Effector memory CD8-positive, alpha-beta T cell (primary cell): ENCODE data around the gene LCE3E.
"Not testable (repeated sequence)": the region's sequence is repeated elsewhere in the genome, so short reads cannot be mapped to it uniquely, and the experiment has no call there.

Experiments used
- ATAC-seq: fragments of 150-1000 bp; cut with Tn5 transposase; replicated peaks from 2 replicates; pipeline ENCODE4 v1.10.0; 2021; ENCODE audit warnings: mild to moderate bottlenecking, moderate library complexity
- DNase-seq, 3 experiments: peaks; one replicate each; pipeline ENCODE4 v3.0.0; 2021
- H3K27ac Mint-ChIP-seq, 2 donors: one replicate each; pipeline ENCODE4 v1.8.0; 2022; ENCODE audit warnings: mild to moderate bottlenecking in 2 of 2, mixed read lengths in 2 of 2, moderate library complexity in 2 of 2
- H3K27me3 Mint-ChIP-seq, 2 donors: one replicate each; pipeline ENCODE4 v1.8.0; 2022; ENCODE audit warnings: mixed read lengths in 2 of 2
- H3K36me3 Mint-ChIP-seq: one replicate; pipeline ENCODE4 v1.8.0; 2022; ENCODE audit warnings: mild to moderate bottlenecking, moderate library complexity, mixed read lengths; ENCODE audit not compliant: insufficient read depth
- H3K4me1 Mint-ChIP-seq, 2 donors: one replicate each; pipeline ENCODE4 v1.8.0; 2022; ENCODE audit warnings: low read depth in 2 of 2, mixed read lengths in 2 of 2
- H3K4me3 Mint-ChIP-seq, 2 donors: one replicate each; pipeline ENCODE4 v1.8.0; 2022; ENCODE audit warnings: mild to moderate bottlenecking in 2 of 2, mixed read lengths in 2 of 2, moderate library complexity in 2 of 2
- H3K9me3 Mint-ChIP-seq, 2 donors: one replicate each; pipeline ENCODE4 v1.8.0; 2022; ENCODE audit warnings: mixed read lengths in 2 of 2
- total RNA-seq, 9 experiments: gene quantifications; one replicate each; lab custom pipeline; 2026; lab: John Stamatoyannopoulos, UW

The LCE3E gene
- total RNA-seq, result 0 reads per million in 9 experiments

GRCh38 chr1:152566681-152567080 is at the start of gene LCE3E:
LCE3E (minus strand) TSS chr1:152566780; CDS start chr1:152566208, 572 bp downstream.
- no peaks in the 10 kb centered on the region for H3K9me3 Mint-ChIP-seq
- H3K27ac Mint-ChIP-seq, result no peak within 1 kb of the TSS
- no peaks in the 10 kb centered on the region for H3K36me3 Mint-ChIP-seq
- ATAC-seq (no peak), DNase-seq (no peak)
- H3K27me3 Mint-ChIP-seq, result peaks cover 16 to 31% of the 10 kb centered on the region in 2 donors
- no peak within 1 kb of the TSS for H3K4me3 Mint-ChIP-seq
- no peaks in the 10 kb centered on the region for H3K4me1 Mint-ChIP-seq

GRCh38 chr1:152613511-152613910 is 46.9 kb upstream of the LCE3E start, which contains the start of gene LCE3B:
LCE3B (plus strand) TSS chr1:152613811; CDS start chr1:152613811, 0 bp downstream.
- Mint-ChIP-seq H3K9me3 (peaks cover 0 to 5% of the 10 kb centered on the region in 2 donors), H3K4me3 (no peak within 1 kb of the TSS), H3K4me1 (no peaks in the 10 kb centered on the region), H3K36me3 (no peaks in the 10 kb centered on the region), H3K27me3 (peaks cover 0 to 9% of the 10 kb centered on the region in 2 donors), H3K27ac (no peak within 1 kb of the TSS)
- ATAC-seq, result no peak
- DNase-seq, result no peak

GRCh38 chr1:152599934-152600333 is 33.4 kb upstream of the LCE3E start, which contains the start of gene LCE3C:
LCE3C (plus strand) TSS chr1:152600234; CDS start chr1:152600732, 498 bp downstream.
- H3K27ac Mint-ChIP-seq, result no peak within 1 kb of the TSS
- H3K9me3 Mint-ChIP-seq, result no peaks in the 10 kb centered on the region
- H3K36me3 Mint-ChIP-seq, result no peaks in the 10 kb centered on the region
- peaks cover 0 to 11% of the 10 kb centered on the region in 2 donors for H3K27me3 Mint-ChIP-seq
- no peak within 1 kb of the TSS for H3K4me3 Mint-ChIP-seq
- no peaks in the 10 kb centered on the region for H3K4me1 Mint-ChIP-seq
- ATAC-seq, result no peak
- no peak for DNase-seq

- H3K4me3 Mint-ChIP-seq, result no peak overlapping the region
- no peaks in the 10 kb centered on the region for H3K36me3 Mint-ChIP-seq
- no peaks in the 10 kb centered on the region for H3K9me3 Mint-ChIP-seq
- H3K27me3 Mint-ChIP-seq, result peaks cover 0 to 10% of the 10 kb centered on the region in 2 donors
- no peak for DNase-seq
- H3K4me1 Mint-ChIP-seq, result no peaks in the 10 kb centered on the region
- ATAC-seq, result no peak
- H3K27ac Mint-ChIP-seq, result no peak overlapping the region
Measured at GRCh38 chr1:152596986-152597385, 30.4 kb upstream of the LCE3E start.

GRCh38 chr1:152585586-152585985 is 19.0 kb upstream of the LCE3E start:
- Mint-ChIP-seq H3K27ac (no peak overlapping the region), H3K36me3 (no peaks in the 10 kb centered on the region), H3K9me3 (no peaks in the 10 kb centered on the region), H3K4me3 (no peak overlapping the region), H3K27me3 (peaks cover 2% of the 10 kb centered on the region in 2 donors), H3K4me1 (no peaks in the 10 kb centered on the region)
- no peak for DNase-seq
- no peak for ATAC-seq

- no peak for DNase-seq
- H3K4me1 Mint-ChIP-seq, result no peaks in the 10 kb centered on the region
- no peaks in the 10 kb centered on the region for H3K9me3 Mint-ChIP-seq
- no peak for ATAC-seq
- no peak overlapping the region for H3K27ac Mint-ChIP-seq
- H3K27me3 Mint-ChIP-seq, result peaks cover 6 to 23% of the 10 kb centered on the region in 2 donors
- H3K4me3 Mint-ChIP-seq, result no peak overlapping the region
- H3K36me3 Mint-ChIP-seq, result no peaks in the 10 kb centered on the region
Measured at GRCh38 chr1:152582647-152583046, 16.1 kb upstream of the LCE3E start.

- H3K9me3 Mint-ChIP-seq, result no peaks in the 10 kb centered on the region
- no peak within 1 kb of the TSS for H3K4me3 Mint-ChIP-seq
- DNase-seq (no peak), ATAC-seq (no peak)
- no peak within 1 kb of the TSS for H3K27ac Mint-ChIP-seq
- no peaks in the 10 kb centered on the region for H3K36me3 Mint-ChIP-seq
- peaks cover 10 to 30% of the 10 kb centered on the region in 2 donors for H3K27me3 Mint-ChIP-seq
- H3K4me1 Mint-ChIP-seq, result no peaks in the 10 kb centered on the region
Measured at GRCh38 chr1:152580433-152580832, 13.9 kb upstream of the LCE3E start, which contains the start of gene LCE3D. LCE3D (minus strand) TSS chr1:152580516; CDS start chr1:152579936, 580 bp downstream.

- ATAC-seq, DNase-seq, H3K36me3 Mint-ChIP-seq, H3K4me3 Mint-ChIP-seq, H3K27ac Mint-ChIP-seq, H3K4me1 Mint-ChIP-seq, H3K9me3 Mint-ChIP-seq: not testable (repeated sequence)
- H3K27me3 Mint-ChIP-seq, result peaks cover 19 to 39% of the 10 kb centered on the region in 2 donors
Measured at GRCh38 chr1:152579526-152579925, 12.9 kb upstream of the LCE3E start.

- Mint-ChIP-seq H3K27ac (no peak overlapping the region), H3K9me3 (no peaks in the 10 kb centered on the region), H3K4me3 (no peak overlapping the region), H3K27me3 (peaks cover 34 to 62% of the 10 kb centered on the region in 2 donors), H3K36me3 (no peaks in the 10 kb centered on the region), H3K4me1 (no peaks in the 10 kb centered on the region)
- DNase-seq, result no peak
- ATAC-seq, result no peak
Measured at GRCh38 chr1:152577168-152577567, 10.6 kb upstream of the LCE3E start.

- ATAC-seq, result no peak
- Mint-ChIP-seq H3K9me3 (no peaks in the 10 kb centered on the region), H3K27ac (no peak overlapping the region), H3K4me3 (no peak overlapping the region), H3K27me3 (peaks cover 12 to 23% of the 10 kb centered on the region in 2 donors), H3K36me3 (no peaks in the 10 kb centered on the region), H3K4me1 (no peaks in the 10 kb centered on the region)
- no peak for DNase-seq
Measured at GRCh38 chr1:152565535-152566215, 905 bp downstream of the LCE3E start.

GRCh38 chr1:152565115-152565514 is 1.5 kb downstream of the LCE3E start:
- Mint-ChIP-seq H3K36me3 (no peaks in the 10 kb centered on the region), H3K27ac (no peak overlapping the region), H3K27me3 (peaks cover 11 to 23% of the 10 kb centered on the region in 2 donors), H3K4me3 (no peak overlapping the region), H3K4me1 (no peaks in the 10 kb centered on the region), H3K9me3 (no peaks in the 10 kb centered on the region)
- no peak for DNase-seq
- ATAC-seq, result no peak

- H3K4me3 Mint-ChIP-seq, DNase-seq, ATAC-seq, H3K36me3 Mint-ChIP-seq, H3K9me3 Mint-ChIP-seq, H3K4me1 Mint-ChIP-seq, H3K27ac Mint-ChIP-seq: not testable (repeated sequence)
- peaks cover 20 to 38% of the 10 kb centered on the region in 2 donors for H3K27me3 Mint-ChIP-seq
Measured at GRCh38 chr1:152548358-152548757, 18.2 kb downstream of the LCE3E start.

GRCh38 chr1:152546704-152547103 is 19.9 kb downstream of the LCE3E start:
- Mint-ChIP-seq H3K27ac (no peak overlapping the region), H3K4me3 (no peak overlapping the region), H3K36me3 (no peaks in the 10 kb centered on the region), H3K9me3 (no peaks in the 10 kb centered on the region), H3K27me3 (peaks cover 12 to 46% of the 10 kb centered on the region in 2 donors), H3K4me1 (no peaks in the 10 kb centered on the region)
- DNase-seq (no peak), ATAC-seq (no peak)

GRCh38 chr1:152543820-152544219 is 22.8 kb downstream of the LCE3E start:
- no peaks in the 10 kb centered on the region for H3K4me1 Mint-ChIP-seq
- no peaks in the 10 kb centered on the region for H3K9me3 Mint-ChIP-seq
- H3K27me3 Mint-ChIP-seq, result peaks cover 25 to 60% of the 10 kb centered on the region in 2 donors
- H3K36me3 Mint-ChIP-seq, result no peaks in the 10 kb centered on the region
- no peak overlapping the region for H3K4me3 Mint-ChIP-seq
- no peak for ATAC-seq
- DNase-seq, result no peak
- no peak overlapping the region for H3K27ac Mint-ChIP-seq
